H9 (cell line): Measurements from ENCODE around the gene TAF1A. TPM values are rescaled to one million over a fixed set of nuclear protein-coding genes. Genes with fewer than 3 reads are reported as not detected.

Experiments used
- DNase-seq: peaks from one replicate; pipeline ENCODE4 v3.0.0-alpha.2; 2017
- H2AFZ ChIP-seq: one replicate; pipeline ENCODE4 v1.6.1; 2013; ENCODE audit warnings: mild to moderate bottlenecking, low read length, control low read depth, moderate library complexity
- H2AK5ac ChIP-seq: 2 replicates; pipeline ENCODE4 v1.6.1; 2013; ENCODE audit warnings: low read length, control low read depth, mixed read lengths; ENCODE audit not compliant: insufficient read length
- H2BK120ac ChIP-seq: one replicate; pipeline ENCODE4 v1.6.1; 2013; ENCODE audit warnings: low read depth, mild to moderate bottlenecking, low read length, control low read depth, inconsistent platforms; ENCODE audit not compliant: poor library complexity, severe bottlenecking
- H2BK12ac ChIP-seq: 2 replicates; pipeline ENCODE4 v1.6.1; 2013; ENCODE audit warnings: low read length, control low read depth, mixed read lengths, low read depth; ENCODE audit not compliant: insufficient read length
- H2BK15ac ChIP-seq: 2 replicates; pipeline ENCODE4 v1.6.1; 2013; ENCODE audit warnings: low read depth, low read length, control low read depth
- H2BK20ac ChIP-seq: one replicate; pipeline ENCODE4 v1.6.1; 2013; ENCODE audit warnings: low read depth, mild to moderate bottlenecking, low read length, control low read depth, inconsistent platforms; ENCODE audit not compliant: poor library complexity, severe bottlenecking
- H2BK5ac ChIP-seq: 2 replicates; pipeline ENCODE4 v1.6.1; 2013; ENCODE audit warnings: low read length, control low read depth, mixed read lengths; ENCODE audit not compliant: insufficient read length
- H3K14ac ChIP-seq: 2 replicates; pipeline ENCODE4 v1.6.1; 2013; ENCODE audit warnings: low read length, control low read depth; ENCODE audit not compliant: insufficient read depth
- H3K18ac ChIP-seq: 2 replicates; pipeline ENCODE4 v1.6.1; 2013; ENCODE audit warnings: low read depth, mild to moderate bottlenecking, mixed read lengths, low read length, control low read depth; ENCODE audit not compliant: insufficient read length
- H3K23ac ChIP-seq: 2 replicates; pipeline ENCODE4 v1.6.1; 2013; ENCODE audit warnings: low read length, control low read depth, mixed read lengths, low read depth; ENCODE audit not compliant: insufficient read length
- H3K23me2 ChIP-seq: 2 replicates; pipeline ENCODE4 v1.6.1; 2013; ENCODE audit warnings: low read depth, mild to moderate bottlenecking, mixed read lengths, low read length, control low read depth; ENCODE audit not compliant: insufficient read length, poor library complexity, severe bottlenecking
- H3K27ac ChIP-seq: 2 replicates; pipeline ENCODE4 v1.5.1; 2013; ENCODE audit warnings: low read length, control low read depth, mixed read lengths, low read depth; ENCODE audit not compliant: insufficient read length
- H3K27me3 ChIP-seq: 2 replicates; pipeline ENCODE4 v1.6.1; 2013; ENCODE audit warnings: low read length, control low read depth, inconsistent platforms; ENCODE audit not compliant: insufficient read depth
- H3K4ac ChIP-seq: 2 replicates; pipeline ENCODE4 v1.6.1; 2013; ENCODE audit warnings: low read depth, mild to moderate bottlenecking, control low read depth, inconsistent platforms, low read length, moderate library complexity
- H3K4me1 ChIP-seq: 2 replicates; pipeline ENCODE4 v1.6.1; 2013; ENCODE audit warnings: low read length, control low read depth, inconsistent platforms; ENCODE audit not compliant: insufficient read depth
- H3K4me2 ChIP-seq: 2 replicates; pipeline ENCODE4 v1.6.1; 2013; ENCODE audit warnings: low read length, control low read depth, mixed read lengths; ENCODE audit not compliant: insufficient read length, insufficient read depth
- H3K56ac ChIP-seq: 2 replicates; pipeline ENCODE4 v1.6.1; 2013; ENCODE audit warnings: low read depth, mild to moderate bottlenecking, mixed read lengths, low read length, control low read depth; ENCODE audit not compliant: insufficient read length
- H3K79me1 ChIP-seq: 2 replicates; pipeline ENCODE4 v1.6.1; 2013; ENCODE audit warnings: low read depth, mild to moderate bottlenecking, moderate library complexity, low read length, control low read depth, inconsistent platforms; ENCODE audit not compliant: insufficient read depth, poor library complexity, severe bottlenecking
- H3K79me2 ChIP-seq: 2 replicates; pipeline ENCODE4 v1.6.1; 2013; ENCODE audit warnings: low read length, control low read depth, inconsistent platforms; ENCODE audit not compliant: insufficient read depth
- H3K9ac ChIP-seq: 2 replicates; pipeline ENCODE4 v1.6.1; 2013; ENCODE audit warnings: low read length, control low read depth, mixed read lengths; ENCODE audit not compliant: insufficient read length; ENCODE audit errors: extremely low read depth
- H3K9me3 ChIP-seq: one replicate; pipeline ENCODE4 v1.6.1; 2013; ENCODE audit warnings: low read depth, low read length, inconsistent platforms; ENCODE audit not compliant: control insufficient read depth
- H3T11ph ChIP-seq: one replicate; pipeline ENCODE4 v1.6.1; 2013; ENCODE audit warnings: mild to moderate bottlenecking, low read length, control low read depth, inconsistent platforms
- H4K20me1 ChIP-seq: one replicate; pipeline ENCODE4 v1.6.1; 2013; ENCODE audit not compliant: control insufficient read depth, insufficient read length, insufficient read depth
- H4K5ac ChIP-seq: 2 replicates; pipeline ENCODE4 v1.6.1; 2013; ENCODE audit warnings: low read depth, mild to moderate bottlenecking, mixed read lengths, low read length, control low read depth; ENCODE audit not compliant: insufficient read length
- H4K8ac ChIP-seq: replicated peaks from 2 replicates; pipeline ENCODE4 v1.6.1; 2013; ENCODE audit warnings: low read length, control low read depth, mixed read lengths, low read depth; ENCODE audit not compliant: insufficient read length
- H4K91ac ChIP-seq: 2 replicates; pipeline ENCODE4 v1.6.1; 2013; ENCODE audit warnings: low read depth, mild to moderate bottlenecking, moderate library complexity, mixed read lengths, low read length, control low read depth; ENCODE audit not compliant: insufficient read length
- H3K27ac Mint-ChIP-seq, 3 experiments: 2 replicates in 2 of 3; 3 replicates in 1 of 3; pipeline ENCODE4 v1.8.0; 2020 to 2021; ENCODE audit warnings: mixed read lengths in 3 of 3, mild to moderate bottlenecking in 1 of 3, moderate library complexity in 1 of 3
- H3K27me3 Mint-ChIP-seq: 2 replicates; pipeline ENCODE4 v1.8.0; 2021; ENCODE audit warnings: low read depth, mild to moderate bottlenecking, moderate library complexity, mixed read lengths
- H3K36me3 Mint-ChIP-seq, 3 experiments: 2 replicates in 2 of 3; 3 replicates in 1 of 3; pipeline ENCODE4 v1.8.0; 2020 to 2021; ENCODE audit warnings: low read depth in 3 of 3, mixed read lengths in 3 of 3; ENCODE audit not compliant: insufficient read depth in 1 of 3
- H3K4me1 Mint-ChIP-seq, 2 experiments: 2 replicates each; pipeline ENCODE4 v1.8.0; 2020; ENCODE audit warnings: mixed read lengths in 2 of 2
- H3K4me3 Mint-ChIP-seq, 2 experiments: 2 replicates in 1 of 2; 3 replicates in 1 of 2; pipeline ENCODE4 v1.8.0; 2020 to 2021; ENCODE audit warnings: mild to moderate bottlenecking in 2 of 2, mixed read lengths in 2 of 2, moderate library complexity in 1 of 2
- H3K9me3 Mint-ChIP-seq, 2 experiments: 2 replicates in 1 of 2; 3 replicates in 1 of 2; pipeline ENCODE4 v1.8.0; 2020; ENCODE audit warnings: mild to moderate bottlenecking in 2 of 2, mixed read lengths in 2 of 2, moderate library complexity in 1 of 2
- CTCF ChIP-seq: fragments of 200-600 bp; sonication (generic); conservative IDR thresholded peaks from 3 replicates; pipeline ENCODE4 v1.8.0; 2021; ENCODE audit warnings: antibody characterized with exemption, mild to moderate bottlenecking
- WGBS: extraction: QIAGEN DNeasy Blood & Tissue Kit; methylation state at CpG from one replicate; pipeline ENCODE4 v1.1.7; 2013; ENCODE audit warnings: missing lambda C conversion rate, low lambda C conversion rate, mixed read lengths; ENCODE audit not compliant: insufficient read length; ENCODE audit errors: extremely low coverage; 5-methylcytosine and 5-hydroxymethylcytosine counted together
- total RNA-seq: library from RNA; stranded (reverse); gene quantifications from 2 replicates; pipeline ENCODE4 v1.2.1, GENCODE V29; 2021

TAF1A gene
- total RNA-seq, 1 experiment from 2014 or later, result 14.8 TPM

GRCh38 chr1:222539951-222540597 is 49.7 kb downstream of the TAF1A start:
- H2AFZ ChIP-seq, result no peak overlapping the region

More at GRCh38 chr1:222539951-222540597, 49.7 kb downstream of the TAF1A start:
- Histone ChIP-seq H3K14ac (no peak overlapping the region), H2BK12ac (no peak overlapping the region), H3K4ac (no peak overlapping the region), H3K9ac (no peak overlapping the region), H2BK15ac (no peak overlapping the region), H2BK5ac (no peak overlapping the region), H3T11ph (no peak overlapping the region), H4K20me1 (no peaks in the 10 kb centered on the region), H4K91ac (no peak overlapping the region), H3K23ac (no peak overlapping the region), H3K4me2 (no peak overlapping the region), H3K18ac (no peak overlapping the region), H2AK5ac (no peak overlapping the region), H3K27ac (no peak overlapping the region), H3K27me3 (no peaks in the 10 kb centered on the region; the same call in 1 of the 2 replicates), H3K4me1 (no peaks in the 10 kb centered on the region), H3K79me2 (no peaks in the 10 kb centered on the region), H2BK120ac (no peak overlapping the region), H2BK20ac (no peak overlapping the region), H3K23me2 (no peaks in the 10 kb centered on the region), H4K5ac (no peak overlapping the region), H3K79me1 (no peaks in the 10 kb centered on the region), H4K8ac (no peak overlapping the region), H3K56ac (no peak overlapping the region), H3K9me3 (no peaks in the 10 kb centered on the region)
- Mint-ChIP-seq H3K36me3 (no peaks in the 10 kb centered on the region), H3K4me1 (no peaks in the 10 kb centered on the region), H3K9me3 (no peaks in the 10 kb centered on the region; a peak in 1 of 5 replicates), H3K27me3 (no peaks in the 10 kb centered on the region), H3K27ac (no peak overlapping the region), H3K4me3 (no peak overlapping the region)
- no CpG with 5 or more reads among the region's 16 CpGs for WGBS
- TF ChIP-seq CTCF, result no peak
- no peak for DNase-seq
